Measurements from ENCODE around the gene LDB3. TPM values are rescaled to one million over a fixed set of nuclear protein-coding genes. Genes with fewer than 3 reads are reported as not detected.
A peak's percentile ranks its signal among the peaks of the same experiment; 100 is the strongest.

The LDB3 gene, protein sequence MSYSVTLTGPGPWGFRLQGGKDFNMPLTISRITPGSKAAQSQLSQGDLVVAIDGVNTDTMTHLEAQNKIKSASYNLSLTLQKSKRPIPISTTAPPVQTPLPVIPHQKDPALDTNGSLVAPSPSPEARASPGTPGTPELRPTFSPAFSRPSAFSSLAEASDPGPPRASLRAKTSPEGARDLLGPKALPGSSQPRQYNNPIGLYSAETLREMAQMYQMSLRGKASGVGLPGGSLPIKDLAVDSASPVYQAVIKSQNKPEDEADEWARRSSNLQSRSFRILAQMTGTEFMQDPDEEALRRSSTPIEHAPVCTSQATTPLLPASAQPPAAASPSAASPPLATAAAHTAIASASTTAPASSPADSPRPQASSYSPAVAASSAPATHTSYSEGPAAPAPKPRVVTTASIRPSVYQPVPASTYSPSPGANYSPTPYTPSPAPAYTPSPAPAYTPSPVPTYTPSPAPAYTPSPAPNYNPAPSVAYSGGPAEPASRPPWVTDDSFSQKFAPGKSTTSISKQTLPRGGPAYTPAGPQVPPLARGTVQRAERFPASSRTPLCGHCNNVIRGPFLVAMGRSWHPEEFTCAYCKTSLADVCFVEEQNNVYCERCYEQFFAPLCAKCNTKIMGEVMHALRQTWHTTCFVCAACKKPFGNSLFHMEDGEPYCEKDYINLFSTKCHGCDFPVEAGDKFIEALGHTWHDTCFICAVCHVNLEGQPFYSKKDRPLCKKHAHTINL
- total RNA-seq, result 1,000 to 10,000 TPM in 7 of 9 donors, 100 to 1,000 TPM in 2; 800 to 1,716 (median 1,273) TPM
- polyA plus RNA-seq, result 1,000 to 10,000 TPM in 1 of 2 donors, 100 to 1,000 TPM in 1; 165 to 1,759 TPM
- long read RNA-seq, donor 1, transcript LDB3-208 (7 exons, 1,664 nt), result major isoform, 22 of 1,518 reads
- long read RNA-seq, donor 1, partial matches to known transcripts, result 854 of 1,518 reads
- long read RNA-seq, donor 1, other reads (novel, unspliced or antisense), result 641 of 1,518 reads
- long read RNA-seq, donor 2, transcript LDB3-208 (7 exons, 1,664 nt), result major isoform, 53 of 1,812 reads
- long read RNA-seq, donor 2, partial matches to known transcripts, result 570 of 1,812 reads
- long read RNA-seq, donor 2, other reads (novel, unspliced or antisense), result 1,188 of 1,812 reads
- long read RNA-seq, donor 3, full-length matches to known transcripts, result 12 of 765 reads
- long read RNA-seq, donor 3, partial matches to known transcripts, result 580 of 765 reads
- long read RNA-seq, donor 3, other reads (novel, unspliced or antisense), result 173 of 765 reads

- Histone ChIP-seq H3K36me3 (peaks cover 0 to 17% (median 3%) of the 10 kb centered on the region in 9 donors), H3K27ac (peak within 1 kb of the TSS; percentile 87 to 100 (median 96)), H3K27me3 (no peaks in the 10 kb centered on the region), H3K4me1 (peaks cover 0 to 67% (median 24%) of the 10 kb centered on the region in 12 donors), H3K9me3 (no peaks in the 10 kb centered on the region), H3K4me3 (peak within 1 kb of the TSS; percentile 38 to 89 (median 65))
- 43 to 48% (median 45%) methylated on average over 18 to 23 of the region's 23 CpGs for WGBS, 4 donors
- intact Hi-C loops (cut with DNase I), result no loop called here
- DNase-seq, result peak; percentile 84 to 93 (median 85)
- ATAC-seq, result peak; percentile 38 to 54 (median 41)
- TF ChIP-seq POLR2A (IDR thresholded peaks at IDR 0.05), result peak; percentile 62 to 96
- TF ChIP-seq, protein P1, sequence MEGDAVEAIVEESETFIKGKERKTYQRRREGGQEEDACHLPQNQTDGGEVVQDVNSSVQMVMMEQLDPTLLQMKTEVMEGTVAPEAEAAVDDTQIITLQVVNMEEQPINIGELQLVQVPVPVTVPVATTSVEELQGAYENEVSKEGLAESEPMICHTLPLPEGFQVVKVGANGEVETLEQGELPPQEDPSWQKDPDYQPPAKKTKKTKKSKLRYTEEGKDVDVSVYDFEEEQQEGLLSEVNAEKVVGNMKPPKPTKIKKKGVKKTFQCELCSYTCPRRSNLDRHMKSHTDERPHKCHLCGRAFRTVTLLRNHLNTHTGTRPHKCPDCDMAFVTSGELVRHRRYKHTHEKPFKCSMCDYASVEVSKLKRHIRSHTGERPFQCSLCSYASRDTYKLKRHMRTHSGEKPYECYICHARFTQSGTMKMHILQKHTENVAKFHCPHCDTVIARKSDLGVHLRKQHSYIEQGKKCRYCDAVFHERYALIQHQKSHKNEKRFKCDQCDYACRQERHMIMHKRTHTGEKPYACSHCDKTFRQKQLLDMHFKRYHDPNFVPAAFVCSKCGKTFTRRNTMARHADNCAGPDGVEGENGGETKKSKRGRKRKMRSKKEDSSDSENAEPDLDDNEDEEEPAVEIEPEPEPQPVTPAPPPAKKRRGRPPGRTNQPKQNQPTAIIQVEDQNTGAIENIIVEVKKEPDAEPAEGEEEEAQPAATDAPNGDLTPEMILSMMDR (IDR thresholded peaks at IDR 0.05), result no peak
Observed at GRCh38 chr10:86668297-86669165, at the start of gene LDB3. Gene LDB3 (plus strand): TSS chr10:86668511. CDS start chr10:86668692, 181 bp downstream.

- H3K4me3 ChIP-seq, result no peak overlapping the region
- TF ChIP-seq POLR2A (IDR thresholded peaks at IDR 0.05), result no peak
- peaks cover 0 to 29% (median 2%) of the 10 kb centered on the region in 9 donors for H3K27me3 ChIP-seq
- H3K9me3 ChIP-seq, result no peaks in the 10 kb centered on the region
- ATAC-seq (no peak), DNase-seq (no peak)
- H3K27ac ChIP-seq, result no peak overlapping the region
- intact Hi-C loops (cut with DNase I), result no loop called here
- WGBS, 4 donors, result 83 to 90% (median 89%) methylated on average over 2 of the region's 2 CpGs
- H3K36me3 ChIP-seq, result no peaks in the 10 kb centered on the region
- peaks cover 0 to 24% (median 8%) of the 10 kb centered on the region in 12 donors for H3K4me1 ChIP-seq
Observed at GRCh38 chr10:86628311-86628710, 40.0 kb upstream of the LDB3 start.

DNA sequence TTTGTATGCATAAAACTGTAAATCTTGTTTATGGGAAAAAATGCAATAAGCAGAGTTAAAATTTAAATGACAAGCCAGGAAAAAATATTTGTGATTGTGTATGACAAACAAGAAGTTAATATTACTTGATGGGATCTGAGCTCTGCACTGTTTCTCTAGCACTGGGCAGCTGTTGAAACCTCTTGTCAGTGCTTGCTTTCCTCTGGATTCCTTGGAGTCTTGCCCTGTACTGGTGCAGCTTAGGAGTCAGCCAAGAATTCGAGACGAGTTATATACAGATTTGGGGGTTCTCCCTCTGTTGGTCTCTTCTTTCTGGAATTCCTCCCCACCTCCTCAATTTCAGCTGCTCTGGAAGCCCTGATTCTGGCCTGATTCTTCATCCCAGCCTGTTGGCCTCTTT lies 38.2 kb upstream of the LDB3 start:
- Histone ChIP-seq H3K27me3 (peaks cover 0 to 36% (median 2%) of the 10 kb centered on the region in 9 donors), H3K27ac (peak overlapping the region in 7 of 12 donors; percentile 36 to 68 (median 47)), H3K36me3 (no peaks in the 10 kb centered on the region), H3K4me1 (peaks cover 0 to 24% (median 8%) of the 10 kb centered on the region in 12 donors), H3K9me3 (no peaks in the 10 kb centered on the region), H3K4me3 (no peak overlapping the region)
- no peak for TF ChIP-seq POLR2A (IDR thresholded peaks at IDR 0.05)
- TF ChIP-seq, protein P1 (IDR thresholded peaks at IDR 0.05), result no peak
- intact Hi-C loops (cut with DNase I), result no loop called here
- WGBS, 4 donors, result 11 to 28% (median 19%) methylated on average over 2 of the region's 2 CpGs
- peak in 4 of 5 donors; percentile 64 to 74 (median 72) for DNase-seq
- ATAC-seq, result peak; percentile 86 to 95 (median 90)

Measured in heart left ventricle (tissue), 16 donors.